Nucleus accumbens (tissue), 56 donors: Measurements from ENCODE around the gene COL6A1.

Source experiments
- DNase-seq, 56 donors: peaks; one replicate each; lab custom pipeline; 2025; lab: John Stamatoyannopoulos, UW

Gene COL6A1

GRCh38 chr21:46021398-46021797 lies 39.8 kb downstream of the COL6A1 start:
- no peak for DNase-seq

GRCh38 chr21:46021978-46022544 lies 40.5 kb downstream of the COL6A1 start:
- DNase-seq, result no peak

- no peak for DNase-seq
Observed at GRCh38 chr21:46022551-46023525, 41.3 kb downstream of the COL6A1 start.

DNA sequence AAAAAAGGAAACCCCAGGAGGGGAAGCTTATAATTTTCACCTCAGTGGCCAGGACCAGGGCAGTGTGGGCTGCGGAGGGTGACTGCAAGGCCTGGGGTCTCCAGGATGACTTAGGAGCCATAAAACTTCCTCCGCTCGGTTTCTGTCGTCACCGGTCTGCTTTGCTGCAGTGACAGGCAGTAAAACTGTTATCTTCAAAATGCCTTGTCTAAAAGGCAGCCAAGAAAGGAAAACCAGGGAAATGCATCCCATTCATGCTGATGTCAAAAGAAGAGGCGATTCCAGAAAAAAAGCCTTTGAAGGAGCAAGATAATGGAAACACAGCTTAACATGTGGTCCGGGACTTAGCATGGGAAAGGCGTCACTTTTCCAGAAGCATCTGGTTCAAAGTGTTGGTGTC lies 42.0 kb downstream of the COL6A1 start:
- no peak for DNase-seq

DNA sequence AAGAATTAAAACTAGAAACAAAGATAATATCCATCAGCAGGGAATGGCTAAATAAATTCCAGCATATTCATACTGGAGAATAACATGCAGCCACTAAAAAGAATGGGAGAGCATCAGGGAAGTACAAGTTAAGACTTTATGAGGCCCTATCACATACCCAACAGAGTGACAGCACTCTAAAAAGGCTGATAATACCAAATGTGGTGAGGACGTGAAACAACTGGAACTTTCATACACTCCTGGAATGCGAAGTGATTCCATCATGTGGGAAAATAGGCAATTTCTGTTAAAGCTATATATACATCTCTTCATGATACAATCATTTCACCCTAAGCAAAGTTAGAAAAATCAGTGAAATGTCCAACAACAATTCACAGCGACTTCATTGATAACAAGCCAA lies 42.6 kb downstream of the COL6A1 start:
- no peak for DNase-seq

- DNase-seq, result no peak
Observed at GRCh38 chr21:46025113-46025770, 43.7 kb downstream of the COL6A1 start.

- no peak for DNase-seq
Observed at GRCh38 chr21:46027851-46028493, 46.4 kb downstream of the COL6A1 start.

GRCh38 chr21:46028573-46029091 lies 47.1 kb downstream of the COL6A1 start:
- no peak for DNase-seq

- no peak for DNase-seq
Observed at GRCh38 chr21:46029186-46029924, 47.8 kb downstream of the COL6A1 start.

DNA sequence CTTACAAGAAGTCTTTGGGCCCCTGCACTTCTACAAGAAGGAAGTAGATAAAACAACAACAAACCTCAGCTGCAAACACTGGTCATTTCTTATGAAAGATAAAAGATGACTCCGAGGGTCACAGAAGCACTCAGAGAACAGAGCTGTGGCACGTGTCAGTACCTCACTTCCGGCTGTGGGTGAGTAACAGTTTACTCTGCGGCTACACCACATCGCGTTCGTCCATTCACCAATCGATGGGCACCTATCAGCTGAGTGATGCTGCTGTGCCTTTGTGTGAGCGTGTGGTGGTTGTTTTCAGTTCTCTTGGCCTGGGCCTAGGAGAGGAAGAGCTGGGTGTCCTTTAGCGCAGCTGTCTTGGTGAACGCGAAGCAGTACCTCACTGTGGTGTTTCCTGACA lies 49.9 kb downstream of the COL6A1 start:
- no peak for DNase-seq

DNA sequence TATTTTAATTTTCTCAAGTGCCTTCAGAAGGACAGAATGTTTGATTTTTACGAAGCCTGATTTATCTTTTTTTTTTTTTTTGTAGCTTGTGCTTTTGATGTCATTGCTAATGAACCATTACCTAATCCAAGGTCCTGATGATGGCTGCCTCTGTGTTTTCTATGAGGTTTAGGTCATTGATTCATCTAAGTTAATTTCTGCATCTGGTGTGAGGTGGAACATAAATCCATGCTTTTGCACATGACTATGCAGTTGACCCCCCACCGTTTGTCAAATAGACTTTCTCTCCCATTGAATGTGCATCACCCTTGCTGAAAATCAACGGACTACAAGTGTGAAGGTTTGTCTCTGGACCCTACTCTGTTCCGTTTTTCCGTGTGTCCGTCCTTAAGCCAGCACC lies 50.5 kb downstream of the COL6A1 start:
- DNase-seq, result no peak

- no peak for DNase-seq
Observed at GRCh38 chr21:46033410-46034400, 52.1 kb downstream of the COL6A1 start.

DNA sequence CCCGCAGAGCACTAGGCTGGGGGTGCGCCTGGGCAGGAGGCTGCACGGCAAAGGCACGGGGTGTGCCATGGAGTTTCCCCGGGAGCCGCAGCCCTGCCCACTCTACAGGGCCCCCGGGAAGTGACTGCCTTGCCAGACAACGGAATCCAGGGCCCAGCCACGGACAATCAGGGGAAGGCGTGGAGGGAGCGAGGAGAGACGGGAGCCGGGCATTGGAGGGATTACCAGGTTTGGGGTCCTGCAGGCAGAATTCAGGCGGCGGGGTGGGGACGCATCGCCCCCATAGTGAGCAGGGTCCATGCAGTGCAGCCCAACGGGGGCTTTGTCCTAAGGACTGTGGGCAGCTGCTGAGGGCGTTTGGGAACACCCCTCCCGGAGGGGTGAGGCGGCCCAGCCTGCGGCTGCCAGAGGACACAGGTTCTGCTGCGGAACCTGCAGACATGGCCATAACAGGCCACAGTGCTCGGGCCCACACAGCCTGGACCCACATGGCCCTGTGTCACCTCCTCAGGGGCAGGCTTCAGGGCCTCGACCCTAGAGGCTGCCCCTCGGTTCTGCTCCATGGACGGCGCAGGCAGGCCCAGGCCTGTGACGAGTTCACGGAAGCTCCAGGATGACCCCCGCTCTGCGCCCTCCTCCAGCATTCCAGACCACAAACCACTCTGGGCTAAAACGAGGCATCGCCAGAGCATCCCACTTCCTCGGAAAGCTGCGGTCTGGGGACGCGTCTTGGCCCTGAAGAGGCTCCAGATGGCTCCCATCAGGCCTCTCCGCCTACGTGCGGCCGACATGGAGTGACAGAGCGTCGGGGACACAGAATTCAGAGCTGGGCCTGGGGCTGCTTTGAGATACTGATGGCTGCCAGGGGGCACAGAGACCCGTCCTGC lies 54.5 kb downstream of the COL6A1 start:
- no peak for DNase-seq

DNA sequence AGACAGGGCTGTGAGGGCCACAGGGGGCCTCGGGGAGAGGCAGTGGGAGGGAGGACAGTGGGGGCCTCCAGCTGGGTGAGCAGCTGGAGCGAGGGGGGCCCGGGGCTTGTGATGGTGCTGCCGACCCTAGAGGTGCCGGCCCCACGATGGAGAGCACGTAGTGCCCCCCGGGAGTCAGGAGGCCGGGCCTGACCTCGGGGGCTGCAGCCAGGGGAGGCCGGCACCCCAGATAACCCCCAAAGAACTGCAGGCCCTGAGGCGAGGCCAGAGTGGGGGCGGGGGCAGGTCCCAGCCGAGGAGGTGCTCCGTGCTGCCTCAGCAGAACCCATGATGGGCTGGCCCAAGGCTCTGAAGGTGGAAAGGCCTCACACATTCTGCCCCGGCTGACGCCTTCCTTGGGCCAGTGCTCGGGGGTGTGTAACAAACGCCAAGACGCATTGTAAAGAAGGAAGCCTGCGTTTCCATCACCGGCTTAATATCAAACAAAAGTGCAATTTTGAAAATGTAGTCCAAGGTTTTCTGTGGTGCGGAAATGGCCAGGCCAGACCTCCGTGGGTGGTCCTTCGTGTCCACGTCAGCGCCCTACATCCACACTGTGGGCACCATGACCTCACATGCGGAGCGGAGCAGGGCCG lies 55.2 kb downstream of the COL6A1 start:
- DNase-seq, result no peak

DNA sequence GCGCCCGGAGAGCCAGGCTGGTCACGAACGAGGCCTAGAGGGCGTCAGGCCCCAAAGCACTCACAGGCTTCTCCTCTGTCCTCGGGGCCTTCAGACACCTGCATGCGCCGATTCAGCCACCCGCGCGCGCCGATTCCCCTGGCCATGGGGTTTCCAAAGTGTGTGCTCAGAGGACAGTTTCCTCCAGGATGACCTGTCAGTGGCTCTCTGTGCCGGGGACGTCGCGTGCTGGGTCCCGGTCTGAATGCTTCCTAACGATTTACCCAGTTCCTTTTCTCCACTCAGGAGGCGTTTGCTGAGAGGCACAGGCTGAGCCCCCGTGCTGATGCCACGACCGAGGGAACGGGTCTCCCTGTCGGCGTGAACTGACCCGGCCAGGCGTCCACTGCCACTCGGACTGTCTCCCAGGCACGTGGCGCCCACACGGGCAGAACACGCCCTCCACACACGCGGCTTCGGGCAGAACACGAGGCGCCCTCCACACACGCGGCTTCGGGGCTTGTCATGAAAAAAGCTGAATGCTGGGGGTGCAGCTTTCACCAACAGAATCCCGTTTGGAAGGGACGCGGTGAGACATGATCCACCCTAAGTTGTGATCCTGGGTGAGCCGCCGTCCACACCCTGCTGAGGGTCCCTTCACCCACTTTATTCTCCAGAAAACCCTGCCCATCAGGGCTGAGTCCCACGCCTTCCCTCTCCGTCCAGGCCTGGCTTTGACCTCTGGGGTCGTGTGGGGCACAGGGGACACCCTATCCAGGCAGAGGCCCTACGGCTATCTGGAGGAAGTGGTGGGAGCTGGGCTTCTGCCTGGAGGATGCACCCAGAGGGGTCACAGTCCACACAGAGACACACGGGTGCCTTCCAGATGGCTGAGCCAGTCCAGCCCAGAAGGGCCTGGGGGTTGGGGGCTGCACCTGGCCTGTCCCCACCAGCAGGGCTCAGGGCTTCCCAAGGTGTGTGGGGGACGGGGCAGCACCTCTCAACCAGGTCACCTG lies 56.1 kb downstream of the COL6A1 start:
- no peak for DNase-seq

DNA sequence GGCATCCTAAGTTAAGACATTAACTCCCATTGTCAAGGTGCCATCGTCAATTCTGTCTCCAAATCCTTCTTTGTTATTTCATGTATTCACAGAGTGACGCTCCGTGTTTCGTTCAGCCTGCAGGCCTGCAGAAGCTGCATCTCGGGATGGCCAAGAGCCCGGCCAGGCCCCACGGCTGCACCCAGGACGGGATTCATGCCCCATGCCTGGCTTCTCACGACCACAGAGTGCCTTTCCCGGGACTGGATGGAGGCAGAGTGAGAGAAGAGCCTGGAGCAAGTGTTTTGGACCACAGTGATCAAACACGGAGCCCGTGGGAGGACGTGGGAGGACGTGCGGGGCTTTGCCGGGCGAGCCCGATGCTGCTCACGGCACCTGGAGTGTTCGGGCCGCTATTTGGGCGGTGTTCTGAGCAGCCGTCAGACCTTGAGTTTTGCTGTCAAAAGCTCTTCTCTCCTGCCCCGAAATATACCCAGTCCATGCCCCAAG lies 56.8 kb downstream of the COL6A1 start:
- DNase-seq, result no peak
